ENCODE data around the gene TBC1D13.

- TF ChIP-seq CTCF (conservative IDR thresholded peaks at IDR 0.05 in 1 of 2, IDR thresholded peaks at IDR 0.05 in 1 of 2; ENCODE audit: extremely low read depth in 1 of 2, insufficient read depth in 1 of 2, low read depth in 1 of 2, low read length in 2 of 2) (no peak), EZH2 (IDR thresholded peaks at IDR 0.05; ENCODE audit: borderline replicate concordance, low read length) (no peak)
These were observed 18.4 kb upstream of the TBC1D13 start for GRCh38 chr9:128768606-128769005.

Data from mammary epithelial cell (primary cell).